ENCODE measurements around the gene DGCR6. TPM values are rescaled to one million over a fixed set of nuclear protein-coding genes. Genes with fewer than 3 reads are reported as not detected.
"Not testable (repeated sequence)": the region's sequence is repeated elsewhere in the genome, so short reads cannot be mapped to it uniquely, and the experiment has no call there.

The DGCR6 gene
- polyA plus RNA-seq, 2 of the 4 experiments (the other 2 are of a cell fraction) = 1.2 to 2.5 TPM

DNA sequence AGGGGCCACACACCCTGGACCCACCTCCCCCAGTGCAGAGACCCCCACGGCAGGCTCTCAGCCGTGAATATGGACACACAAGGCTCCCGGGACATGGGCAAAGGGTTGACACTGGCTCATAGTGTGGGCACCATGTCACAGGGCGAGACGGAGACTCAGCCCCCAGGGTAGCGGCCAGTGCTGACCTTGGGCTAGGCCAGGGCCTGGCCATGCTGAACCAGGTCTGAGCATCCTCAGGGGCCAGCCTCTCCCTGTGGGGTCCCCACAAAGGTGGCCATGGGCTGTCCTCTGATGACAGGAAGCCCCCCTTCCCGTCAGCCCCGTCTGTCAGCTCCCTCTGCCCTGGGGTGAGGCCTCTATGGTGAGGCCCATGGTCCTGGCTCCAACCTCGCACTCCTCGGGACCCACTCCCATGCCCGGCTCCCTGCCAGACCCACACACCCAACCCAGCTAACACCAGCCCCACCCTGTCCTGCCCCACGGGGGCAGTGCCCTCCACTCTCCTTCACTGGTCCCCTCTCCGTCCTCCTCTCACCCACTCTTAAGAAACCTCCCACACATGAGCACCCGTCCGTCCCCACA is 49.0 kb downstream of the DGCR6 start:
- CTCF ChIA-PET = interaction anchor here (1.0 to 1.4 kb wide), 3 partner anchors 13 to 130 kb away, joined by 3 read pairs; no protein-coding TSS in a partner anchor

DNA sequence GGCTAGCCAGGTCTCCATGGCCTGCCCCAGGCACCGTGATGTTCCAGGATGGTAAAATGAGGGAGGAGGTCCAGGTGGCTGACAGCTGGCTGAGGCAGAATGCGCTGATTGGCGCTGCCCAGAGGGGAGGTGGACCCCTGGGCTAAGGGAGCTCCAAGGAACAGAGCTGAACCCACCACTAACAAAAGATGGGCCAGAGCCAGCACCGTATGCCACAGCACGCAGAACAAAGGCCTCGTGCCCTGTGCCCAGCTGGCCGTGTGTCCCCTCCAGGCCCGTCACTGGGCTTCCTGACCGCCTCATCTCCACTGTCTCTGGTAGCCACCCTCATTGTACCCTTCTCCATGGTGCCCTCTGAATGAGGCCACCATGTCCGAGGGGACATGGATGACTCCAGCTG is 49.6 kb downstream of the DGCR6 start:
- no peak for TF ChIP-seq MAFK (IDR thresholded peaks at IDR 0.05; ENCODE audit: partially characterized antibody)
- no peak for TF ChIP-seq CHD2 (IDR thresholded peaks at IDR 0.05; ENCODE audit: low read length, partially characterized antibody)
- TF ChIP-seq FOSL2 (IDR thresholded peaks at IDR 0.05) = no peak
- TF ChIP-seq FOSL2 (CRISPR knock-in tag; IDR thresholded peaks at IDR 0.05) = no peak
- no peak for TF ChIP-seq MYC (IDR thresholded peaks at IDR 0.05; ENCODE audit: borderline replicate concordance, low read length)
- TF ChIP-seq ESRRA (IDR thresholded peaks at IDR 0.05; ENCODE audit: borderline replicate concordance, low read length) = no peak
- no peak for TF ChIP-seq BHLHE40 (IDR thresholded peaks at IDR 0.05; ENCODE audit: low read depth, low read length)
- TF ChIP-seq JUN (IDR thresholded peaks at IDR 0.05) = no peak
- TF ChIP-seq POLR2AphosphoS2 (conservative IDR thresholded peaks at IDR 0.05; ENCODE audit: low read length) = no peak
- TF ChIP-seq FOSB (CRISPR knock-in tag; IDR thresholded peaks at IDR 0.05) = no peak
- TF ChIP-seq KDM5A (IDR thresholded peaks at IDR 0.05) = no peak
- TF ChIP-seq GATA3 (IDR thresholded peaks at IDR 0.05; ENCODE audit: borderline replicate concordance) = no peak
- TF ChIP-seq ZFP36 (IDR thresholded peaks at IDR 0.05; ENCODE audit: borderline replicate concordance, partially characterized antibody) = no peak
- no peak for TF ChIP-seq POLR2A (IDR thresholded peaks at IDR 0.05; ENCODE audit: low read length)
- TF ChIP-seq, protein P1, sequence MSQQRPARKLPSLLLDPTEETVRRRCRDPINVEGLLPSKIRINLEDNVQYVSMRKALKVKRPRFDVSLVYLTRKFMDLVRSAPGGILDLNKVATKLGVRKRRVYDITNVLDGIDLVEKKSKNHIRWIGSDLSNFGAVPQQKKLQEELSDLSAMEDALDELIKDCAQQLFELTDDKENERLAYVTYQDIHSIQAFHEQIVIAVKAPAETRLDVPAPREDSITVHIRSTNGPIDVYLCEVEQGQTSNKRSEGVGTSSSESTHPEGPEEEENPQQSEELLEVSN (IDR thresholded peaks at IDR 0.05; ENCODE audit: borderline replicate concordance, low read depth) = no peak
- TF ChIP-seq, protein P2, sequence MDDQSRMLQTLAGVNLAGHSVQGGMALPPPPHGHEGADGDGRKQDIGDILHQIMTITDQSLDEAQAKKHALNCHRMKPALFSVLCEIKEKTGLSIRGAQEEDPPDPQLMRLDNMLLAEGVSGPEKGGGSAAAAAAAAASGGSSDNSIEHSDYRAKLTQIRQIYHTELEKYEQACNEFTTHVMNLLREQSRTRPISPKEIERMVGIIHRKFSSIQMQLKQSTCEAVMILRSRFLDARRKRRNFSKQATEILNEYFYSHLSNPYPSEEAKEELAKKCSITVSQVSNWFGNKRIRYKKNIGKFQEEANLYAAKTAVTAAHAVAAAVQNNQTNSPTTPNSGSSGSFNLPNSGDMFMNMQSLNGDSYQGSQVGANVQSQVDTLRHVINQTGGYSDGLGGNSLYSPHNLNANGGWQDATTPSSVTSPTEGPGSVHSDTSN (IDR thresholded peaks at IDR 0.05) = no peak
- TF ChIP-seq EHMT2 (IDR thresholded peaks at IDR 0.05; ENCODE audit: low read depth) = no peak
- H3K27ac ChIP-seq = no peak overlapping the region
- H3K9me3 ChIP-seq = no peaks in the 10 kb centered on the region
- DNase-seq (ENCODE audit: low read depth in 1 of 2, low spot score in 1 of 2) (no peak), ATAC-seq (no peak), FAIRE-seq (no peak)
- WGBS (ENCODE audit: missing lambda C conversion rate) = 91% methylated on average over 10 of the region's 10 CpGs
- POLR2A ChIA-PET = no interaction called here
- CTCF ChIA-PET = interaction anchor here (1.0 to 1.4 kb wide), 3 partner anchors 12 to 129 kb away, joined by 3 read pairs; no protein-coding TSS in a partner anchor
- H3K4me3 ChIP-seq = no peak overlapping the region
- H3K4me1 ChIP-seq = no peaks in the 10 kb centered on the region
- no peak overlapping the region for H3K4me2 ChIP-seq

More for the DNA sequence above, 49.0 kb downstream of the DGCR6 start:
- H3K27ac ChIP-seq = no peak overlapping the region
- no peak overlapping the region for H3K4me3 ChIP-seq
- WGBS (ENCODE audit: missing lambda C conversion rate) = 65% methylated on average over 10 of the region's 15 CpGs
- POLR2A ChIA-PET = no interaction called here
- H3K4me2 ChIP-seq = no peak overlapping the region
- H3K9me3 ChIP-seq = no peaks in the 10 kb centered on the region
- DNase-seq (ENCODE audit: low read depth in 1 of 2, low spot score in 1 of 2) = no peak
- ATAC-seq = peak in 1 of 2 experiments; percentile 4; a peak in 2 of 6 replicates
- no peak for FAIRE-seq
- no peaks in the 10 kb centered on the region for H3K4me1 ChIP-seq
- TF ChIP-seq SREBF2 (IDR thresholded peaks at IDR 0.05) (no peak), RFX5 (IDR thresholded peaks at IDR 0.05) (no peak), HDAC2 (IDR thresholded peaks at IDR 0.05) (no peak), KDM1A (IDR thresholded peaks at IDR 0.05; ENCODE audit: low read depth) (no peak)

DNA sequence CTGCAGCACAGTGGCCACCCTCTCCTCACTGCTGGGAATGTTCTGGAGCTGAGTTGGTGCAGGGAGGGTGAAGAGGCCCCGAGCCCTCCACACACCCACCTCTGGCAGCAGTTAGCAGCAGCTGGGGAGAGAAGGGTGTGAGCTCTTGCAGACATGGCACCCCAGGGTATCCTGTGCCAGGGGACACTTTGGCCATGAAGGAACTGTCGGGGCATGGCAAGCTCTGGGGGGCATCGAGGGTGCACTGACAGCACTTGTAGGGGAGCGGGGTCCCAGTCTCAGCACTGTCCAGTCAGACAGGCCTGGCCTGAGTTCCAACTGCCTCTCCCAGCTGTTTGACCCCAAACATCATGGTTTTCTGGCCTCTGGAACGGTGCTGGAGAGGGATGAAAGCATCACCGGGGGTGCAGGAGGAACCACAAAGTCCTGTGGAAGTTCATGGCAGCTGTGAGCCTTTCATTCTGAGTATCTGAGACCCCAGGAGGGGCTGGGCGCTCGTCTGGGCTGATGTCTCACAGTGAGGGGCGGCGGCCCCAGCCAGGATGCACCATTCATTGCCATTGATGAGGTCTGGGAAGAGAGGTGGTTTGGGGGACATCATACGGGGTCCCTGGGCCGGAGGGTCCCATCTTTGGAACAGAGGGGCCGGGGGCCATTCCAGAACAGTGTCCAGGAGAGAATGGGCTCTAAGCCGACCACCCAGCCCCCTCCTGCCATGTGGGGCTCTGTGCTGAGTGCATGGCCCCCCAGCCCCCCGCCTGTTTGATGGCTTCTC is 50.2 kb downstream of the DGCR6 start:
- H3K4me3 ChIP-seq; ATAC-seq; H3K9me3 ChIP-seq; H3K4me2 ChIP-seq; H3K27ac ChIP-seq; DNase-seq (ENCODE audit: low read depth in 1 of 2, low spot score in 1 of 2); H3K4me1 ChIP-seq; FAIRE-seq; POLR2A ChIA-PET: not testable (repeated sequence)
- CTCF ChIA-PET = interaction anchor here (0.7 to 1.4 kb wide), 2 partner anchors 129 to 674 kb away, joined by 3 read pairs; no protein-coding TSS in a partner anchor
- 70% methylated on average over 5 of the region's 15 CpGs for WGBS (ENCODE audit: missing lambda C conversion rate)

DNA sequence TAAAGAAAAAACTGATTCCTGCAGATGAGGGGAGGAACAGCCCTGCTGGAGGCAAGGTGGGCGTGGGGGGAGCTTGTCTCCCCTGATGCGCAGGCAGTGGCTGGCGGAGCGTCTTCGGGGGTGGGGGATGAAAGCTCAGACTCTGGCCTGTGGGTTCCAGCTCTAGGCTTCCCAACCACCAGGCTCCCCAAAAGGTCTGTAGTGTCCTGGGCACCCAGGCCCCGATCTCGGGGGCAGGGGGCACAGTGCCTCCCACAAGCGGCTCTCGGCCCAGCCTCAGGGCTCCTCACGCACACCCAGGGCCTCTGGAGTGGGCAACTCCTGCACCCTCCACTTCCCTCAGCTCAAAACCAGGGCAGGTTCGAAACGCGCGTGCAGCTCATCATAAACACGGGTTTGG is 50.8 kb downstream of the DGCR6 start:
- H3K27ac ChIP-seq; POLR2A ChIA-PET; H3K4me1 ChIP-seq; FAIRE-seq; ATAC-seq; H3K4me2 ChIP-seq; DNase-seq (ENCODE audit: low read depth in 1 of 2, low spot score in 1 of 2); H3K9me3 ChIP-seq; H3K4me3 ChIP-seq: not testable (repeated sequence)
- WGBS (ENCODE audit: missing lambda C conversion rate) = 60% methylated on average over 6 of the region's 15 CpGs
- CTCF ChIA-PET = interaction anchor here (0.7 to 1.4 kb wide), 2 partner anchors 128 to 673 kb away, joined by 3 read pairs; no protein-coding TSS in a partner anchor

DNA sequence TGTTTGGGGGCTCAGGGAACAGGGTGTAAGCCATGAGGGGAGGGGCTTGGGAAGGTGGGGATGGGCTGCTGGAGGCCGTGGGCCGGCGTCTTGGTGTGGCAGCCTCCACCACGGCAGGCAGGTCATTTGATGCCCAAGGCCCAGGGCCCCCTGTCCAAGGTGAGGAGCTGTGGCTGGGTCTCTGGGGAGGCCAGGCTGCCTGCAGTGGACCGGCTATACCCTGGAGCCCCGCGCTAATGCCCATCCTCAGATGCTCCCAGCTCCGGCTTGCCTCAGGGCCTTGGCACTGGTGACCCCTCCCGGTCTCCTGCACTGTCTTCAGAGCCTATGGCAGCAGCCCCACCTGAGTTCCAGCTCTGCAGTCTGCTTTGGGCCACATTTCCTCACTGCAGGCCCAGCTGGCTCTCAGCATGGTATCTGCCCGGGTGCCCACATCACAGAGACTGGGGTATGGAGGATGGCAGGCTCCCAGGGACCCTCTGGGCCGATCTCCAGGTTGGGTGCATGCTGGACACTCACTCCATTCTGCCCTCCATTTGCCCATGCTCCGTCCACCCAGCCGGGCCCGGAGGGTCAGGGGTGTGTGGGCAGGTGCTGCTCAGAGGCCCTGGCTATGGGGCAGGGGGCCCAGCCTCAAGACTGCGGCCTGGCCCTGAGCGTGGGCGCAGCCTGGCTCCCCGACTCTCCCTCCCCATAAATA is 51.7 kb downstream of the DGCR6 start:
- POLR2A ChIA-PET; FAIRE-seq; H3K4me1 ChIP-seq; H3K4me2 ChIP-seq; H3K27ac ChIP-seq; H3K4me3 ChIP-seq; H3K9me3 ChIP-seq; ATAC-seq; DNase-seq (ENCODE audit: low read depth in 1 of 2, low spot score in 1 of 2): not testable (repeated sequence)
- CTCF ChIA-PET = interaction anchor here (1.4 kb wide), 1 partner anchor 128 kb away, joined by 3 read pairs; no protein-coding TSS in a partner anchor
- 83% methylated on average over 9 of the region's 18 CpGs for WGBS (ENCODE audit: missing lambda C conversion rate)

DNA sequence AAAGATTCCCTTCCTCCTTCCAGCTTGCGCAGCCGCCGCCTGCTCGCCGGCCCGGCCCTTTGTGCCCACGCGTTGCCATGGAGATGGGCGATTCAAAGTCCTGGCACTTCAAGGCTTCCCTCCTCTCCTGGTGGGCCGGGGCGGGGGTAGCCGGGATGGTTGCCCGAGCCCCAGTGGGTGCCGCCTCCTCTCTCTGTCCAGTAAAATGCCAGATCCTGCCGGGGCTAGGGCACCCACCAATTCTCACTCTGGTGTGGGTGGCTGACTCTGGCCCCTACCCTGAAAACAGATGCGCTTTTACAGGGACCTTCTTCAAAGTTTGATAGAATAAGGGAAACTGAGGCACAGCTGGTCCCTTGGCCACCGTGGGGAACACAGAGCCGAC is 52.2 kb downstream of the DGCR6 start:
- CTCF ChIA-PET = interaction anchor here (0.6 kb wide), 1 partner anchor 469 kb away, joined by 3 read pairs; no protein-coding TSS in a partner anchor

More for the DNA sequence above, 52.2 kb downstream of the DGCR6 start:
- DNase-seq (ENCODE audit: low read depth in 1 of 2, low spot score in 1 of 2); ATAC-seq; FAIRE-seq; H3K4me3 ChIP-seq; H3K4me1 ChIP-seq; H3K9me3 ChIP-seq; H3K27ac ChIP-seq; H3K4me2 ChIP-seq; POLR2A ChIA-PET: not testable (repeated sequence)
- WGBS (ENCODE audit: missing lambda C conversion rate) = 69% methylated on average over 6 of the region's 18 CpGs
